GM21381 (cell line): ENCODE results near the gene SLC18A2.
"Not testable (repeated sequence)": the region's sequence is repeated elsewhere in the genome, so short reads cannot be mapped to it uniquely, and the experiment has no call there.

ENCODE experiments used
- ATAC-seq: cut with Tn5 transposase; IDR thresholded peaks from one replicate; pipeline ENCODE4 v1.9.1; 2021; ENCODE audit warnings: mild to moderate bottlenecking, moderate library complexity; ENCODE audit not compliant: unreplicated experiment

The SLC18A2 gene

DNA sequence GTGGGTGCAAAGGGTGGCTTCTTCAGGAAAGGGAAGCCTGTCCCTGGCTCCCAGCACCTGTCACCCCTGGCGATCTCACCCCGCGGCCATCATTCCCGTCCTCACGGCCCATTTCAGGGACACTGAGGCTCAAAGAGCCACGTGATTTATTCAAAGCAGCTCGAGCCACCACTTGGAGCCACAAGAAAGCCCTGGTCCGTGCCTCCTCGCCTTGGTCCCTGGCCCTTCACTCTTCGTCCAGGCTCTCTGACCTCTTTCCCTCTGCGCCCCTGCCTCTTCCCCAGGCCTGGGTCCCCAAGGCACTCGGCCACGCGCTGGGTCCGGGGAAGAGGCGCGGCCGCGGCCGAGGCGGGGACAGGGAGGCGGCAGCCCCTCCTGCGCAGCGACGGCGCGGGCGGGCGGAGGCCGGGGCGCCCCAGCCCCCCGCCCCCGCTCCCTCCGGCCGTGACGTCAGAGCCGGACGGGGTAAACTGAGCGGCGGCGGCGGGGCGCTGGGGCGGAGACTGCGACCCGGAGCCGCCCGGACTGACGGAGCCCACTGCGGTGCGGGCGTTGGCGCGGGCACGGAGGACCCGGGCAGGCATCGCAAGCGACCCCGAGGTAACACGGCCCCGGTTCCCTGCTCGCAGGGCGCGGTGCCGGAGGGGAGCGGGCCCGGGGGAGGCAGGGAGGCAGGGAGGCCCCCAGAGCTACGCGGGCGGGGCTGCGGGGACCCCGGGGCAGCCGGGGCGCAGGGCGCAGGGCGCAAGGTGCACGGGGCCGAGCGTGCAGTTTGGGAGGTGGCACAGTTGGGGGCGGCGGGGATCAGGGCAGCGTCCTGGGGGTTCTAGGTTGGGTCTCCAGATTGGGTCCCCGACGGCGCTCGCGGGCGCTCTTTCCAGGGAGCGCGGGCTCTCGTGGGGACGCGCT is at the start of gene SLC18A2:
TSS of gene SLC18A2 (plus strand) at position 494 of the 909 bp plus-strand sequence. CDS start 580 bp downstream, outside the sequence.
- no peak for ATAC-seq

DNA sequence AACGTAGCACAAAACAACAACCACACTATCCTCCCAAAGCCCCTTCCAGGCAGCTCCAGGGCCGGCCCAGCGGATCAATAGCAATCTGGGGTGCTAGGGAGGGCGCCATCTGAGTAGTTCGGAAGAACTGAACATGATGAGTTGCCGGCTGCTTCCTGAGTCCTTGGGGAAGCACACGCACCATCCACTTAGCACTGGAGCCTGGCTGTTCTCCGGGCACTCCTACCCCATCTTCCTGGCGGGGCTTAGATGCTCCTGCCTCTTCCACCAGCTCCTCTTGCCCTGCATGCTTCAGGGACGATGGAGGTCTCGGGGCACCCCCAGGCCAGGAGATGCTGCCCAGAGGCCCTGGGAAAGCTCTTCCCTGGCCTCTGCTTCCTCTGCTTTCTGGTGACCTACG is 43.7 kb upstream of the SLC18A2 start, which contains the start of gene KCNK18:
TSS of gene KCNK18 (plus strand) at position 301 of the 400 bp plus-strand sequence. CDS start at position 301, 0 bp downstream.
- no peak for ATAC-seq

GRCh38 chr10:117198088-117198487 is 42.8 kb upstream of the SLC18A2 start:
- ATAC-seq = no peak

GRCh38 chr10:117201826-117202225 is 39.1 kb upstream of the SLC18A2 start:
- ATAC-seq = no peak

DNA sequence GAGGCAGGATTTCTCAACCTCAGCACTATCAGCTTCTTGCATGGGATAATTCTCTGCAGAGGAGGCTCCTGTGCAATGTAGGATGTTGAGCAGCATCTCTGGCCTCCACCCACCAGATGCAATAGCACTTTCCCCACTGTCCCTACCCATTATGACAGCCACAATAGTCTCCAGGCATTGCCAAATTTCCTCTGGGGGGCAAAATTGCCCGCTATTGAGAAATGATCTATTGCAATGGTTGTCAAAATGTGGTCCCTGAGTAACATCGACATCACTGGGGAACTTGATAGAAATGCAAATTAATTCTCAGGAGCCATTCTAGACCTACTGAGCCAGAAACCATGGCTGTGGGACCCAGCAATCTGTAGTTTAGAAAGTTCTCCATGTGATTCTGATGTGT is 36.6 kb upstream of the SLC18A2 start:
- ATAC-seq = no peak

DNA sequence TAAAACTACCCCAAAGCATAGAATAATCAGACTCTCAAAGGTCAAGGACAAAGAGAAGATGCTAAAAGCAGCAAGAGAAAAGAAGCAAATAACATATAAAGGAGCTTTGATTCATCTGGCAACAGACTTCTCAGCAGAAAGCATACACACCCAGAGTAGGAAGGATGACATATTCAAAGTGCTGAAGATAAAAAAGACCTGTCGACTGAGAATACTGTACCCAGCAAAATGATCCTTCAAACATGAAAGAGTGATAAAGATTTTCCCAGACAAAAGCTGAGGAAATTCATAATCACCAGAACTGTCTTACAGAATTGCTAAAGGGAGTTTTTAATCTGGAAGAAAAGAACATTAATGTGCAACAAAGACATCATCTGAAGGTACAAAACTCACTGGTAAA is 28.7 kb upstream of the SLC18A2 start:
- ATAC-seq = no peak

DNA sequence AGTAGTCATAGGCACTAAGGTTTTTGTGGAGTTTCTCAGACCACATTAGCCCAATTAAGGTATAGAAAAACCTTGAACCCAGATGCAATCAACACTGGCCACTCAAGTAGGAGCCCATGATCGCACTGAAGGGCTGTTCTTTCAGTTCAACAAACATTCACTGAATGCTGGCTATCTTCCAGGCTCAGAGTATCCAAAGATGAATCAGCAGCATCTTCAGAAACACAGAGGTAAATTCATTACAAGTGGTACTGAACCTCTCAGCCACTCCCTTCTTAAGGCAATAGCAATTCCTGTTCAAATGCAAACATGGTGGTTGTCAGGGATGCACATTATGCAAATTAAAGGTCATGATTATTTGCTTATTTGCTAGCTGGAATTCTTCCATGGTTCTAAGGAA is 26.5 kb upstream of the SLC18A2 start:
- no peak for ATAC-seq

DNA sequence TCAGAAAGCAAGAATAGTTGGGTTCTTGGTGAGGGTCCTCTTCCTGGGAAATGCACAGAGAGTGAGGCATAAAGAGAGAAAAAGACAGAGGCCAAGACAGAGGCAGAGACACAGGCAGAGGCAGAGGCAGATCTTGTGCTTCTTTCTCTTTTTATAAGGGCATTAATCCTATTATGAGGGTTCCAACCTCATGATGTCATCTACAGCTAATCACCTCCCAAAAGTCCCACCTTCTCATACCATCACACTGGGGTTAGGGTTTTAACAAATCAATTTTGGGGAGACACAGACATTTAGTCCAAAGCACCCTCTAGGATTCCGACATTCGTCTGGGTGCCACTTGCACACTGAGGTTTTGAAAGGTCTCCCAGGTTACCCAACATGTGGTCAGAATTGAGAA is 25.8 kb upstream of the SLC18A2 start:
- ATAC-seq = no peak

GRCh38 chr10:117216028-117216427 is 24.9 kb upstream of the SLC18A2 start:
- ATAC-seq = no peak

GRCh38 chr10:117216611-117217195 is 24.2 kb upstream of the SLC18A2 start:
- peak; percentile 82 for ATAC-seq

DNA sequence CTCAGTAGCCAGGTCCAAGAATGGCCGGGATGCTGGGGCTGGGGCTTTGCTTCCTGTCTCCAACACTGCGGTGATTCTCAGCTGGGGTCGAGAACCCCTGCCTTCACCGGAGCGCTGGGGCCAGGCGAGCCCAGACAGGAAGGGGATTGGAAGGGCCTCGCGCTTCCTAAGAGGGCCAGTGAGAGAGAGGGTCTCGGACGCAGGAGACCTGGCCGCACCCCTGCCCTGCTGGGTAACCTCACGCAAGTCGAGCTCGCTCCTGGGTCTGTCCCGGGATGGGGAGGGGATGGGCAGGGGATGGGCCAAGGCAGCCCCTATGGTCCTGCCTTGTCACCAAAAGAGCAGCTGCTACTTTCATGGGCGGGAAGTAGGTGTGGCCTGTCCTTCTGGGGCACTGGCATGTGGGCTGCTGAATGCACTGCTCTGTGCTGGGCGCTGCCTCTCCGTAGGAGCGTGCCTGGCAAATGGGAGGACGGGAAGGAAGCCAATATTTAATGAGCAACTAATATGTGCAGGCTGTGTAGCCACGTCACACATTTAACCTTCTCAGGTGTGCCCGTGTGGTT is 23.6 kb upstream of the SLC18A2 start:
- ATAC-seq = peak; percentile 27

DNA sequence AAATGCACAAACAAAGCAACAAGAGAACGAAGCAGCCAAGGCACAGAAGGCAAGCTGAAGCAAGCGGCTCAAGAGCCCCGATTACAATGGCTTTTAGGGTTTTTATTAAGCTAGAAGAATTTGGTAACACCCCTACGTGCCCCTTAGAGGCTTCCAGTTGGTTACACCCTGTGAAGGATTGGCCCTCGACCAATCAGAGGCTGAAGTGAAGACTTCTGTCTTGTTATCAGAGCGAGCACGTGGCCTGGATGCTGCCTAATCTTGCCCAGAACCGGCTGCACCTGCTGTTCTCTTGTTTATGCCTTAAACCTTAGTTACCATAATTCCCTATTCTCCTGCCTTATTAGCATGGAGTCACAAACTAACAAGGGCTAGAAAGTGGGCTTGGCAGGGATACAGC is 22.3 kb upstream of the SLC18A2 start:
- no peak for ATAC-seq

DNA sequence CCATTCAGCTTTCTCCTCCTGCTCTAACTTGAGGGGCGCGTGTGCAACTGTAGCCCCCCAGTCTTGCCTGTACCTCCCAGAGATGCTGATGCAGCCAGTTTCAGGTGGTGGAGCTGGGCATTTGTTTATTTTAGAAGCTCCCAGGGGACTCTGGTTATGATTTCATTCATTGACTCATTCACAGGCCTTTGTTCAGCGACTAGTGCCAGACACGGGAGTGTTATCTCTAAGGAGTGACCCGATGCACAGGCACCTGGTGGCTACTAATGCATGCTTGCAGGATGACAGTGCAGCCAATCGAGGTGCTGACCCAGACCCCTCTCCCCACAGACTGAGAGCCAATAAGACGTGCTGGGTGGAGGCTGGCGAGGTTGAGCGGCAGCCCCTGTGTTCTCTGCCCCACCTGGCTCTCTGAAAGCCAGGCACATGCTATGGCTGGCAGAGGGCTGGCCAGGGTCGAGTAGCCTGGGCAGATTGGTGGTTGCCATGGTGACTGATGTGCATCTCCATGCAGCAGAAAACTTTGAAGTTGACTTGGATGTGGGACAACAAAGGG is 19.7 kb upstream of the SLC18A2 start:
- no peak for ATAC-seq

- ATAC-seq = no peak
Observed at GRCh38 chr10:117222552-117222951, 18.4 kb upstream of the SLC18A2 start.

DNA sequence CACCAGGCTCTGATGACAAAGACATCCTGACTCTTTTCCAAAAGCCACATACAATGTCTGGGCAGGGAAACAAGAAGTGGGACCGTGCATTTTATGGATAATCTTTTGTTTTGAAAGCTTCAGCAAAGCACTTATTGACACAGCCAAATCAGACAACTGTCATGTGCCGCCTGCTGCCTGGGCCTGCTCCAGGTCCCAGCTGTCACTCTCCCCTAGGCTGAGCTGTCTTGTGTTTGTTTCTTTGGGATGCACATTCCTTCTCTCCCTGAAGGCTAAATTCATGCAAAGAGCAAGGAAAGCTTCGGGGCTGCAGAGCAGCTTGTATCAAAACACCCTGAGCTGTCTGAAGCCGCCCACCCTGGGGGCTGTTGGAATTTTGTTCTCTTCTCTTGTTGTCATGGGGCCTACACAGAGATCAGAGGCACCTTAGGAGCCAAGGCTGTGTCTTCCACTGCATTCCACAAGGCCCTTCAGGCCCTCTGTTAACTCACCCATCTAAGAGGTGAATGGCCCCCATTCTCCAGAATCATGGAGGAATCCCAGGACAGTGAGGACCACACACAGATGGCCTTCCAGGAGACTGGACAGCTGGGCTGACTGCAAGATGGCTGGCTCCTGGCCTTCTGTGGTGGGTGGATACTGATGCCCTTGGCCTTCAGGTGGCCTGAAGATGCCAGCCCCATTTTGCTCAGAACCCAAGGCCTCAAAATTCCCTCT is 17.8 kb upstream of the SLC18A2 start:
- ATAC-seq = no peak

DNA sequence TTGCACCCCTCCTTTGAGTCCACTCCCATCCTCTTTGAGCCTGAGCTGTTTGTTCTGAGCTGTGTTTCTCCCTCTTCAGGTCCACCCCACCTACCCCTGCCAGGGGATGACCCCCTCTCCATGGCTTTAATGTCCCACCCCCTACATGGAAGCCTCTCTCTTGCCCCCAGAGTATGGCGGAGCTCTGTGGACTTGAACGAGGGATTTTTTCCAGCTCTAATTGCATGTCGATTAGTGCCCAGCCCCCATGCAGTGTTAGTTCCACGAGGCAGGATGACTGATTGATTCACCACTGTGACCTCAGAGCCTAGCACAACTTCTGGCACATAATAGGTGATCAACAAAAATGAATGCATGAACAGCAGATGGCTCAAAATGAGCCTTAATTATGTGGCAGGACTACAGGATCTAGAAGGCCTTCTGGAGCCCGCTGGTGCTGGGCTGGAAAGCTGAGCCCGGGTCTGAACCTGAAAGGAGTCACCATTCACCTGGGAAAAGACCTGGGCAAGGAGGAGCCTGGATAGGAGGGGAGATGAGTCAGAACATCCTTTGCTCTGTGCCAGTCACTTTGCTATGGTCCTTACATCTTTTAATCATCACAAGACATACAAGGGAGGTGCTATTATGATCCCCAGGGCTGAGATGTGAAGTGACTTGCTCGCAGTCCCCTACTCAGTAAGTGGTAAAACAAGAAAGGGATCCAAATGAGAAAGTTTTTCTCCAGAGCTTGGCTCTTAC is 17.1 kb upstream of the SLC18A2 start:
- no peak for ATAC-seq

DNA sequence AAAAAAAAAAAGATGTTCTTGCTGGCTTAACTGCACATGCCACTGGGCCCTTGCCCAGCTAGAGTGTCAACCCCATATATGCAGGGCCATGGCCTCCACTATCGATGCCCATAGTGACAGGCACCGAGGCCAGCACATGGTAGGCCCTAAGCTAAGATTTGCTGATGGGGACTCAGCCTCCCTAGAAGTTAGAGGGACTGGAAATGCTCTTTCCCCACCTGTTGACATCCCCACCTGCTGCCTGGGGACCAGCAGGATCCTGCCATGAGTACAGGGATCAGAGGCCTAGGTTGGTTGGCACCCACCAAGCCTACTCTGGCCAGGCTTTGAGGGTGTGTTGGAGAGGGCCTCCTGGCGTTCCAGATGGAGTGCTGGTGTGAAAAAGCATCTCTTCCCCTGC is 16.0 kb upstream of the SLC18A2 start:
- no peak for ATAC-seq

GRCh38 chr10:117226813-117227451 is 14.0 kb upstream of the SLC18A2 start:
- no peak for ATAC-seq

- no peak for ATAC-seq
Observed at GRCh38 chr10:117228210-117228609, 12.7 kb upstream of the SLC18A2 start.

DNA sequence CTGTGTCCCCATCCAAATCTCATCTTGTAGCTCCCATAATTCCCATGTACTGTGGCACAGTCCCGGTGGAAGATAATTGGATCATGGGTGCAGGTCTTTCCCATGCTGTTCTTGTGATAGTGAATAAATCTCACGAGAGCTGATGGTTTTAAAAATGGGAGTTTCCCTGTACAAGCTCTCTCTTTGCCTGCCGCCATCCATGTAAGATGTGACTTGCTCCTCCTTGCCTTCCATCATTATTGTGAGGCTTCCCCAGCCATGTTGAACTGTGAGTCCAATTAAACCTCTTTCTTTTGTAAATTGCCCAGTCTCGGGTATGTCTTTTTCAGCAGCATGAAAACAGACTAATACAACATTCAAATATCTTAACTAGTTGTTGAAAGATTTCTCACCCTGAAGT is 10.8 kb upstream of the SLC18A2 start:
- ATAC-seq = not testable (repeated sequence)
